ENCODE results near the gene TMEM238.

The TMEM238 gene

DNA sequence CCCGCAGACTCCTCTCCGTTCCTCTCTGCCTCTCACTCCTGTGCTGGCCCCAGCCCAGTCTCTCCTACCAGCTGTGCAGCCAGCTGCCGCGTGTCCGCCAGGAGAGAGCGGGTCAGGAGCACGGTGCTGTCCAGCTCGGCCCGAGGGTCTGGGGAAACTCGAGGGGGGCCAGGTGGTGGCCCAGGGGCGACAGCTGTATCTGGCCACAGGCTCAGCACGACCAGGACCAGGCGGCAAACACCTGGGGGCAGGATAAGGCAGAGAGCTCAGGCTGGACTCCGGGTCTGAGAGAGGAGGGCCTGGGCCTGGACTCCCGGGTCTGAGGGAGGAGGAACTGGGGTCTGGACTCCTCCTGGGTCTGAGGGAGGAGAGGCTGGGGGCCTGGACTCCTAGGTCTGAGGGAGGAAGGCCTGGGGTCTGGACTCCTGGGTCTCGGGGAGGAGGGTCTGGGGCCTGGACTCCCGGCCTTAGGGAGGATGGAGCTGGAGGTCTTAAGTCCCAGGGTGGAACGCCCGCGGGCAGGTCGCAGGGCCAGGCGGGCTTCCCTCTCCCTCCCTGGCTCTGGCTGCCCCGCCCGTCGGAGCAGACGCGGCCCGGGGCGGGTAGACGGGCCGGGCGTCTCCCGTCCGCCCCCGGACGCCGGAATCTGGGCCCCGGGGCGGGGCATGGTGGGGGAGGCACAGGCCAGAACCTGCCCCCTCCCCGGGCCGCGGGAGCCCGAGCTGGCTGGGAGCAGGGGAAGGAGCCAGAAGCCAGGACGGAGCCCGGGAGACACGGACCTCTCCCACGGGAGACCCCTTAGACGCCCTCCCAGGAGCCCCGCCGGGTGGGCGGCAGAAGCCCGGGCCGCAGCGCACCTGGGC lies 15.2 kb downstream of the TMEM238 start:
- Histone ChIP-seq H3K27me3 (ENCODE audit: control insufficient read depth, insufficient read depth, low read length, poor library complexity, severe bottlenecking) (peaks cover 62% of the 10 kb centered on the region), H3K4me1 (ENCODE audit: control insufficient read depth, insufficient read depth, low read length) (peaks cover 8% of the 10 kb centered on the region), H3K27ac (ENCODE audit: insufficient read depth, low read depth, low read length, poor library complexity, severe bottlenecking) (no peak overlapping the region), H3K9me3 (ENCODE audit: control insufficient read depth, low read length) (no peaks in the 10 kb centered on the region), H3K36me3 (ENCODE audit: control insufficient read depth, insufficient read depth, low read length) (no peaks in the 10 kb centered on the region), H3K4me3 (ENCODE audit: insufficient read depth, low read depth, low read length) (no peak overlapping the region)
- 14% methylated on average over 54 of the region's 54 CpGs for WGBS, 2 experiments

- no peaks in the 10 kb centered on the region for H3K9me3 ChIP-seq (ENCODE audit: control insufficient read depth, low read length)
- H3K4me1 ChIP-seq (ENCODE audit: control insufficient read depth, insufficient read depth, low read length), result peaks cover 1% of the 10 kb centered on the region
- WGBS, 2 experiments, result 91% methylated on average over 16 of the region's 16 CpGs
- no peak overlapping the region for H3K4me3 ChIP-seq (ENCODE audit: insufficient read depth, low read depth, low read length)
- H3K27me3 ChIP-seq (ENCODE audit: control insufficient read depth, insufficient read depth, low read length, poor library complexity, severe bottlenecking), result peaks cover 54% of the 10 kb centered on the region
- no peak overlapping the region for H3K27ac ChIP-seq (ENCODE audit: insufficient read depth, low read depth, low read length, poor library complexity, severe bottlenecking)
- H3K36me3 ChIP-seq (ENCODE audit: control insufficient read depth, insufficient read depth, low read length), result no peaks in the 10 kb centered on the region
Measured at GRCh38 chr19:55368106-55368505, 16.0 kb downstream of the TMEM238 start.

DNA sequence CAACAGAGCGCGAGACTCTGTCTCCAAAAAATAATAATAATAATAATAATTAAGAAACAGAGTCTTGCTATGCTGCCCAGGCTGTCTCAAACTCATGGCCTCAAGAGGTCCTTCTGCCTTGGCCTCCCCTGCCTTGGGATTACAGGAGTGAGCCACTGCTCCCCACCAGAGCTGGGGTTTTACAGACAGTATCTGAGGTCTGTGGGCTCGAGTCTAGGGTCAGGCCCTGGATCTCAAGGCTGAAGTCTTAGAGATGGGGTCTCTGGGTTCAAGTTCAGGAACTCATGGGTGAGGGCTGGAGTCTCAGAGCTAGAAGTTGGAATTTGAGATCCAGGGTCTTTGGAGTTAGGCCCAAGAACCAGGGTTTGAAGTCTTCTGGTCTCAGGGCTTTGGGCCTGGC lies 17.3 kb downstream of the TMEM238 start:
- Histone ChIP-seq H3K4me1 (ENCODE audit: control insufficient read depth, insufficient read depth, low read length) (peaks cover 6% of the 10 kb centered on the region), H3K27me3 (ENCODE audit: control insufficient read depth, insufficient read depth, low read length, poor library complexity, severe bottlenecking) (peaks cover 41% of the 10 kb centered on the region), H3K4me3 (ENCODE audit: insufficient read depth, low read depth, low read length) (no peak overlapping the region), H3K36me3 (ENCODE audit: control insufficient read depth, insufficient read depth, low read length) (no peaks in the 10 kb centered on the region), H3K9me3 (ENCODE audit: control insufficient read depth, low read length) (no peaks in the 10 kb centered on the region), H3K27ac (ENCODE audit: insufficient read depth, low read depth, low read length, poor library complexity, severe bottlenecking) (no peak overlapping the region)
- WGBS, 2 experiments, result 84 to 93% methylated on average over 1 to 3 of the region's 3 CpGs

DNA sequence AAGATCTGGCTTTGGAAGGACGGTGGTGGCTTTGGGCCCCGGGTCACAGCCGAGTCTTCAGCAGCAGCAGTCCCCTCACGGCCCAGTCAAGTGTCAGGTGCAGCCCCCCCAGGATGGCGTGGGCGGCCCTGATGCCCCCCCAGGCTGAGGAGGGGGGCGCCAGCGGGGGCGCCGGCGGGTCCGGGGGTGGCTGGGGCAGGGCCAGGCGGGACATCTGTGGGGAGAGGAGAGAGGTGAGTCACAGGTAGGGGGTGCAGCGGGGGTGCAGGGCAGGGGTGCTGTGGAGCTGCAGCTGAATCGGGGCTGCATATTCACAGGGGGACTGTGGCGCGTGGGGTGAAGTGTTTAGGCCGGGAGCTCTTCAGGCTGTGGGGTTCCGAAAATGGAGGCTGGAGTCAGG lies 18.1 kb downstream of the TMEM238 start:
- no peak overlapping the region for H3K4me3 ChIP-seq (ENCODE audit: insufficient read depth, low read depth, low read length)
- H3K4me1 ChIP-seq (ENCODE audit: control insufficient read depth, insufficient read depth, low read length), result peaks cover 6% of the 10 kb centered on the region
- no peaks in the 10 kb centered on the region for H3K9me3 ChIP-seq (ENCODE audit: control insufficient read depth, low read length)
- WGBS, 2 experiments, result 90% methylated on average over 19 of the region's 19 CpGs
- no peaks in the 10 kb centered on the region for H3K36me3 ChIP-seq (ENCODE audit: control insufficient read depth, insufficient read depth, low read length)
- peaks cover 33% of the 10 kb centered on the region for H3K27me3 ChIP-seq (ENCODE audit: control insufficient read depth, insufficient read depth, low read length, poor library complexity, severe bottlenecking)
- H3K27ac ChIP-seq (ENCODE audit: insufficient read depth, low read depth, low read length, poor library complexity, severe bottlenecking), result no peak overlapping the region

- peaks cover 26% of the 10 kb centered on the region for H3K27me3 ChIP-seq (ENCODE audit: control insufficient read depth, insufficient read depth, low read length, poor library complexity, severe bottlenecking)
- H3K4me1 ChIP-seq (ENCODE audit: control insufficient read depth, insufficient read depth, low read length), result peaks cover 6% of the 10 kb centered on the region
- H3K4me3 ChIP-seq (ENCODE audit: insufficient read depth, low read depth, low read length), result no peak overlapping the region
- H3K9me3 ChIP-seq (ENCODE audit: control insufficient read depth, low read length), result no peaks in the 10 kb centered on the region
- no peaks in the 10 kb centered on the region for H3K36me3 ChIP-seq (ENCODE audit: control insufficient read depth, insufficient read depth, low read length)
- WGBS, 2 experiments, result 79 to 80% methylated on average over 8 of the region's 8 CpGs
- no peak overlapping the region for H3K27ac ChIP-seq (ENCODE audit: insufficient read depth, low read depth, low read length, poor library complexity, severe bottlenecking)
Measured at GRCh38 chr19:55365245-55365644, 18.8 kb downstream of the TMEM238 start.

GRCh38 chr19:55362990-55363716 lies 20.9 kb downstream of the TMEM238 start, which contains the start of gene GARIN5B:
Gene GARIN5B (minus strand): TSS chr19:55363260. CDS start chr19:55363066, 194 bp downstream.
- Histone ChIP-seq H3K4me3 (ENCODE audit: insufficient read depth, low read depth, low read length) (no peak within 1 kb of the TSS), H3K4me1 (ENCODE audit: control insufficient read depth, insufficient read depth, low read length) (peaks cover 6% of the 10 kb centered on the region), H3K36me3 (ENCODE audit: control insufficient read depth, insufficient read depth, low read length) (no peaks in the 10 kb centered on the region), H3K27me3 (ENCODE audit: control insufficient read depth, insufficient read depth, low read length, poor library complexity, severe bottlenecking) (peaks cover 5% of the 10 kb centered on the region), H3K27ac (ENCODE audit: insufficient read depth, low read depth, low read length, poor library complexity, severe bottlenecking) (no peak within 1 kb of the TSS), H3K9me3 (ENCODE audit: control insufficient read depth, low read length) (no peaks in the 10 kb centered on the region)
- 76% methylated on average over 27 of the region's 27 CpGs for WGBS, 2 experiments

GRCh38 chr19:55362174-55362989 lies 21.7 kb downstream of the TMEM238 start:
- 78 to 79% methylated on average over 38 of the region's 38 CpGs for whole genome bisulfite sequencing, 2 experiments
- Histone ChIP-seq H3K27me3 (ENCODE audit: control insufficient read depth, insufficient read depth, low read length, poor library complexity, severe bottlenecking) (peaks cover 2% of the 10 kb centered on the region), H3K27ac (ENCODE audit: insufficient read depth, low read depth, low read length, poor library complexity, severe bottlenecking) (no peak overlapping the region), H3K36me3 (ENCODE audit: control insufficient read depth, insufficient read depth, low read length) (no peaks in the 10 kb centered on the region), H3K4me1 (ENCODE audit: control insufficient read depth, insufficient read depth, low read length) (peaks cover 6% of the 10 kb centered on the region), H3K4me3 (ENCODE audit: insufficient read depth, low read depth, low read length) (no peak overlapping the region), H3K9me3 (ENCODE audit: control insufficient read depth, low read length) (no peaks in the 10 kb centered on the region)

- H3K36me3 ChIP-seq (ENCODE audit: control insufficient read depth, insufficient read depth, low read length), result no peaks in the 10 kb centered on the region
- H3K27me3 ChIP-seq (ENCODE audit: control insufficient read depth, insufficient read depth, low read length, poor library complexity, severe bottlenecking), result peaks cover 17% of the 10 kb centered on the region
- H3K4me3 ChIP-seq (ENCODE audit: insufficient read depth, low read depth, low read length), result no peak overlapping the region
- H3K4me1 ChIP-seq (ENCODE audit: control insufficient read depth, insufficient read depth, low read length), result peaks cover 6% of the 10 kb centered on the region
- no peak overlapping the region for H3K27ac ChIP-seq (ENCODE audit: insufficient read depth, low read depth, low read length, poor library complexity, severe bottlenecking)
- WGBS, 2 experiments, result 85 to 87% methylated on average over 16 of the region's 16 CpGs
- H3K9me3 ChIP-seq (ENCODE audit: control insufficient read depth, low read length), result no peaks in the 10 kb centered on the region
Measured at GRCh38 chr19:55360902-55361301, 23.2 kb downstream of the TMEM238 start.

DNA sequence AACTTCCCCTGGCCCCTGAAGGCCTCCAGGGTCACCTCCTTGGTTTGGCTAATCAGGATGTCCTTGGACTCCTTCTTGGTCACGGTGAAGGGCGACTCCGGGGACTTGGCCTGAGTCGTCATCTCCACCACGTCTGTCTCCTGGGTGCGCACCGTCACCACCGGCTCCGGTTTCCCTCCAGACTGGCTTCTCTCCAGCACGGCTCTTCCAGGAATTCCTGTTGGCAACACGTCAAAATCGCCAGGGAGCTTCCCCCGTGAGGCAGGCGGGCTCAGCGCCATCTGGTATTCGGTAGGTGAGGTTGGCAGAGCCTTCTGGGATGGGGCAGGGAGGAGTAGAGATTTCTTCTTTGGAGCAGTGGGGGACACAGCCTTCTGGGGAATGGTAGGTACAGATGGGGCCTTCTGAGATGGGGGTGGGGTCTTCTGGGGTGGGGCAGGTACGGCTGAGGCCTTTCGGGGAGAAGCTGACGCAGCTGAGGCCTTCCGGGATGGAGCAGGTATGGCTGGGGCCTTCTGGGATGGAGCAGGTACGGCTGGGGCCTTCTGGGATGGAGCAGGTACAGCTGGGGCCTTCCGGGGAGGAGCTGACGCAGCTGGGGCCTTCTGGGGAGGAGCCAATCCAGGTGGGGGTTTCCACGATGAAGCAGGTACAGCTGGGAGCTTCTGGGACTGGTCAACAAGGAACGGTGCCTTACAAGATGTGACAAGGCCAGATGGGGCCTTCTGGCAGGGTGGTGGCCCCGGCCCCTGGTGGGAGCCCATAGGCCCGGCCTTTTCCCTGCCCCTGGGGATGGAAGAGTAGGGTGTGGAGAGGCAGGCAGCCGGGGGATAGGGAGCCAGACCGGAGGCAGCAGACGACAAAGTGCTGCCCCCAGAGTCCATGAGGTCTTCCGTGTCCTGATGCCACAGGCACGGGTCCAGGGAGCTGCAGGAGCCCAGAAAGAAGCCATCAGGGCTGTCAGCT lies 24.9 kb downstream of the TMEM238 start:
- H3K4me3 ChIP-seq (ENCODE audit: insufficient read depth, low read depth, low read length), result no peak overlapping the region

More for the DNA sequence above, 24.9 kb downstream of the TMEM238 start:
- H3K27me3 ChIP-seq (ENCODE audit: control insufficient read depth, insufficient read depth, low read length, poor library complexity, severe bottlenecking), result peaks cover 32% of the 10 kb centered on the region
- H3K4me1 ChIP-seq (ENCODE audit: control insufficient read depth, insufficient read depth, low read length), result peaks cover 6% of the 10 kb centered on the region
- H3K9me3 ChIP-seq (ENCODE audit: control insufficient read depth, low read length), result no peaks in the 10 kb centered on the region
- H3K36me3 ChIP-seq (ENCODE audit: control insufficient read depth, insufficient read depth, low read length), result no peaks in the 10 kb centered on the region
- no peak overlapping the region for H3K27ac ChIP-seq (ENCODE audit: insufficient read depth, low read depth, low read length, poor library complexity, severe bottlenecking)
- 89 to 91% methylated on average over 31 of the region's 32 CpGs for WGBS, 2 experiments

Measured in ectodermal cell (in vitro differentiated cells).